ENCODE data around the gene RELA. TPM values are rescaled to one million over a fixed set of nuclear protein-coding genes. Genes with fewer than 3 reads are reported as not detected.

RELA gene
- total RNA-seq, result 30.7 TPM

GRCh38 chr11:65662799-65663638, at the start of gene RELA:
Gene RELA, minus strand, starts transcription at chr11:65662916. Its CDS starts 84 bp downstream, at chr11:65662832.

GRCh38 chr11:65711785-65712632, 49.3 kb upstream of the RELA start, which contains the start of gene KAT5:
Gene KAT5, plus strand, starts transcription at chr11:65712252. Its CDS starts 16 bp downstream, at chr11:65712268.

GRCh38 chr11:65637794-65638419, 24.8 kb downstream of the RELA start, which contains the start of gene SIPA1:
Gene SIPA1, plus strand, starts transcription at chr11:65638101. Its CDS starts 2,821 bp downstream, at chr11:65640922.

DNA sequence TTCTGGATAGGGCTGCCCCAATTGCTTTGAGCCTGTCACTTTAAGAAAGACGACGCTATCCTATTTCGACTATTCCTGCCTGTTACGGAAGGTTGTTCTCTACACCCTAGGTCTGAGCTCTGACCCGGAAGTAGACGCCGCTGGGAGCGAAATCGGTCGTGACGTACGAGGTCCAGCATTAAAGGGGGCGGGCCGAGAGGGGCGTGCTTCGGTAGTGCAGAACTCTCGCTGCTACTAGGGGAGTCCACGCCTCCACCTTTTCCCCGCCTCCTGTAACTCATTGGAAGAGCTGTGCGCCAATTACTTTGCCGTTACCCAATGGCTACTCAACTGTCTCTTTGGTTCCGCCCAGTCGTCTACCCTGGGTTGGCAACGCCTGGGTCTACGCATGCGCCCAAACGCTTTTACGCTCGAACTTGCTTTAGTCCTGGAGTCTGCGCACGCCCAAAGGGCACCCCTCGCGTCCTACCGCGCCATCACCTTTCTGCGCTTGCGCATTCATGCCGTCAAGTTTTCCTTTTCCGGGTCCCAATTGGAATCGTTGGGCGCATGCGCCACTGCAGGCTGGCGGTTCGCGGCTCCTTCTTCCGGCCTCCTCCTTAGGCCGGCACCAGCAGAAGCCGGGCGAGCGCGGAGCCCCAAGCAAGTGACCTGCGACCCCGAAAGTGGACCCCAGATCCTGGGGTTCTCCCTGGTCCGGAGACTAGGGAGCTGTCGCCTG, 47.3 kb downstream of the RELA start, which contains the start of gene PCNX3:
Gene PCNX3, plus strand, starts transcription at position 548 of the 721 bp plus-strand sequence. CDS start 536 bp downstream, outside the sequence.

Small RNAs within 50 kb of the gene (small RNA-seq; reads per million reads assigned to genes)
- gene MIR4489 (ENCODE audit: low replicate concordance), result not detected
- gene MIR4690 (ENCODE audit: low replicate concordance), result not detected
- gene RN7SL309P (ENCODE audit: low replicate concordance), result not detected

Other genes with a start within 250 kb of the RELA start
- 11.6 TPM for gene NEAT1, start 240.1 kb downstream of the RELA start, total RNA-seq
- 25,265 TPM for gene MALAT1, start 163.9 kb downstream of the RELA start, total RNA-seq
- gene SCYL1, start 137.8 kb downstream of the RELA start, total RNA-seq, result 47.6 TPM
- 53.5 TPM for gene LTBP3, start 104.6 kb downstream of the RELA start, total RNA-seq
- gene ZNRD2, start 92.4 kb downstream of the RELA start, total RNA-seq, result 25.0 TPM
- gene FAM89B, start 90.4 kb downstream of the RELA start, total RNA-seq, result 39.4 TPM
- gene EHBP1L1, start 86.9 kb downstream of the RELA start, total RNA-seq, result 21.0 TPM
- not detected for gene KCNK7, start 67.1 kb downstream of the RELA start, total RNA-seq
- 26.3 TPM for gene MAP3K11, start 48.7 kb downstream of the RELA start, total RNA-seq
- 14.1 TPM for gene PCNX3, start 47.1 kb downstream of the RELA start, total RNA-seq
- gene SIPA1, start 24.8 kb downstream of the RELA start, total RNA-seq, result 4.4 TPM
- gene KAT5, start 49.3 kb upstream of the RELA start, total RNA-seq, result 46.0 TPM
- 17.2 TPM for gene RNASEH2C, start 57.9 kb upstream of the RELA start, total RNA-seq
- 8.8 TPM for gene AP5B1, start 118.1 kb upstream of the RELA start, total RNA-seq
- not detected for gene OVOL1, start 124.1 kb upstream of the RELA start, total RNA-seq
- gene SNX32, start 171.0 kb upstream of the RELA start, total RNA-seq, result 20.7 TPM
- gene CFL1, start 195.3 kb upstream of the RELA start, total RNA-seq, result 647 TPM
- 70.4 TPM for gene MUS81, start 197.5 kb upstream of the RELA start, total RNA-seq
- 18.8 TPM for gene EFEMP2, start 209.9 kb upstream of the RELA start, total RNA-seq
- gene CTSW, start 216.9 kb upstream of the RELA start, total RNA-seq, result not detected
- 121 TPM for gene FIBP, start 225.6 kb upstream of the RELA start, total RNA-seq
- 9.1 TPM for gene CCDC85B, start 227.8 kb upstream of the RELA start, total RNA-seq
- not detected for gene FOSL1, start 237.5 kb upstream of the RELA start, total RNA-seq